ENCODE results near the gene OGFOD3. TPM values are rescaled to one million over a fixed set of nuclear protein-coding genes. Genes with fewer than 3 reads are reported as not detected.

OGFOD3 gene
- total and polyA plus RNA-seq, 3 experiments from 2014 or later: 27.9 to 29.9 (median 28.4) TPM

DNA sequence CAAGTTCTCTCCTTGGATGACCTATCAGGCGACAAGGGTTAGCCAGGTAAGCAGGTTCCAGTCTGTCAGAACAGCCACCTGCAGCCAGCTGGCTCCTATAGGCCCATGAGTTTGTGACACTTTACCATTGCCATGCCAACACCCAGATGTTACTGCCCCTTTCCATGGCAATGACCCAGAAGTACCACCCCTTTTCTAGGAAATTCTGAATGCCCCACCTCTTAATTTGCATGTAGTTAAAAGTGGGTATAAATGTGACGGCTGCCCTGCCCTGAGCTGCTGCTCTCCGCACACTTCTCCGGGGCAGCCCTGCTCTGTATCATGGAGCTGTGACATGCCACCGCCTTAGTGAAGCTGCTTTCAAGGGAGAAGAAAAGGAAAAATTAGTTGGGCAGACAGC lies 74.8 kb downstream of the OGFOD3 start:
- H3K27ac Mint-ChIP-seq: no peak overlapping the region
- Histone ChIP-seq H3K27ac (ENCODE audit: low read depth, low read length) (peak overlapping the region; percentile 1), H3K4me3 (ENCODE audit: low read length) (no peak overlapping the region), H3K36me3 (ENCODE audit: insufficient read depth, low read length) (no peaks in the 10 kb centered on the region), H3K27me3 (ENCODE audit: insufficient read depth, low read length, poor library complexity, severe bottlenecking) (no peaks in the 10 kb centered on the region), H3K4me1 (ENCODE audit: insufficient read depth, low read length) (peaks cover 4% of the 10 kb centered on the region), H3K9me3 (ENCODE audit: low read length) (no peaks in the 10 kb centered on the region)
- no peaks in the 10 kb centered on the region for H3K36me3 Mint-ChIP-seq
- H3K9me3 Mint-ChIP-seq: no peaks in the 10 kb centered on the region
- CTCF ChIA-PET: interaction anchor here (0.7 to 1.8 kb wide), 4 partner anchors 8 to 313 kb away, joined by 3 to 4 read pairs (median 3); no protein-coding TSS in a partner anchor
- H3K27me3 Mint-ChIP-seq: peaks cover 3 to 11% of the 10 kb centered on the region in 2 donors
- peaks cover 5 to 6% (median 6%) of the 10 kb centered on the region in 3 donors for H3K4me1 Mint-ChIP-seq
- POLR2A ChIA-PET: no interaction called here
- H3K4me3 Mint-ChIP-seq: no peak overlapping the region
- no peak for DNase-seq

DNA sequence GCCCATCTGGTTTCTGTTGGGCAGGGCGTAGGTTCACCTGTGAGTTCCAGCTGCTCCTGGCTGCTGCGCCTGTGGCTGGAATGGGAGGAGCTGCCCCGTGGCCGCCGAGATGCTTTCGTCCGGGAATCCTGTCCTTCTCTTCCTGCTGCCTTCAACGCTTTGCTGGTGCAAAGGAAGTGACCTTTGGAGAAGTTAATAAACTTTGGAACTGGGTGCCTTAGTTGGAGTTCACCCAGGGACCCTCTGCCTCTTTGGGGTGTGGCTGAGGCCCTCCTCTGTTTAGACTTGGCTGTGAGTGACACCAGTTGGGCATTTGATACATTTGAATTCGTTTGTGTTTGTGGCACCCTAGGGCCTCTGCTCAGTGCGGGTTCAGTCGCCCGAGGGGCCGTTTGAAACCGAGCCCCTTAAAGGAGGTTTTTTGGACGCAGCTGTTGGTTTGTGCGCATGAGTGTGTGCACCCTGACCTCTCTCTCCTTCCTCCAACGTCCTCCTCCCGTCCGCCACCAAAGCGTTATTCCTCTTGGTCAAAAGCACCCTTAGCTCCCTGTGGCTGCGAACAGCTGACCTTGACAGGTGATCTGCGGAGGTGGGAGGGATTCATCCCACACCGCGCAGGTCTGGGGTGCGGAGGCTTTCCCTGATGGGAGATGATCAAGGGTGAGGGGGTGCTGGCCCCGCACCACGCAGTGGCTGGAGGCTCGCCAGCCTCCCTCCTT lies 75.9 kb downstream of the OGFOD3 start:
- Mint-ChIP-seq H3K4me1 (peaks cover 5 to 6% (median 6%) of the 10 kb centered on the region in 3 donors), H3K9me3 (no peaks in the 10 kb centered on the region), H3K27me3 (peaks cover 3 to 6% of the 10 kb centered on the region in 2 donors), H3K27ac (no peak overlapping the region), H3K4me3 (no peak overlapping the region), H3K36me3 (no peaks in the 10 kb centered on the region)
- CTCF ChIA-PET: interaction anchor here (1.8 kb wide), 1 partner anchor 9 kb away, joined by 4 read pairs; no protein-coding TSS in a partner anchor
- Histone ChIP-seq H3K27ac (ENCODE audit: low read depth, low read length) (peak overlapping the region; percentile 1), H3K4me3 (ENCODE audit: low read length) (no peak overlapping the region), H3K36me3 (ENCODE audit: insufficient read depth, low read length) (no peaks in the 10 kb centered on the region), H3K27me3 (ENCODE audit: insufficient read depth, low read length, poor library complexity, severe bottlenecking) (no peaks in the 10 kb centered on the region), H3K9me3 (ENCODE audit: low read length) (no peaks in the 10 kb centered on the region), H3K4me1 (ENCODE audit: insufficient read depth, low read length) (peaks cover 4% of the 10 kb centered on the region)
- POLR2A ChIA-PET: interaction anchor here (0.6 kb wide), 1 partner anchor 236 kb away, joined by 3 read pairs; no protein-coding TSS in a partner anchor
- no peak for DNase-seq

DNA sequence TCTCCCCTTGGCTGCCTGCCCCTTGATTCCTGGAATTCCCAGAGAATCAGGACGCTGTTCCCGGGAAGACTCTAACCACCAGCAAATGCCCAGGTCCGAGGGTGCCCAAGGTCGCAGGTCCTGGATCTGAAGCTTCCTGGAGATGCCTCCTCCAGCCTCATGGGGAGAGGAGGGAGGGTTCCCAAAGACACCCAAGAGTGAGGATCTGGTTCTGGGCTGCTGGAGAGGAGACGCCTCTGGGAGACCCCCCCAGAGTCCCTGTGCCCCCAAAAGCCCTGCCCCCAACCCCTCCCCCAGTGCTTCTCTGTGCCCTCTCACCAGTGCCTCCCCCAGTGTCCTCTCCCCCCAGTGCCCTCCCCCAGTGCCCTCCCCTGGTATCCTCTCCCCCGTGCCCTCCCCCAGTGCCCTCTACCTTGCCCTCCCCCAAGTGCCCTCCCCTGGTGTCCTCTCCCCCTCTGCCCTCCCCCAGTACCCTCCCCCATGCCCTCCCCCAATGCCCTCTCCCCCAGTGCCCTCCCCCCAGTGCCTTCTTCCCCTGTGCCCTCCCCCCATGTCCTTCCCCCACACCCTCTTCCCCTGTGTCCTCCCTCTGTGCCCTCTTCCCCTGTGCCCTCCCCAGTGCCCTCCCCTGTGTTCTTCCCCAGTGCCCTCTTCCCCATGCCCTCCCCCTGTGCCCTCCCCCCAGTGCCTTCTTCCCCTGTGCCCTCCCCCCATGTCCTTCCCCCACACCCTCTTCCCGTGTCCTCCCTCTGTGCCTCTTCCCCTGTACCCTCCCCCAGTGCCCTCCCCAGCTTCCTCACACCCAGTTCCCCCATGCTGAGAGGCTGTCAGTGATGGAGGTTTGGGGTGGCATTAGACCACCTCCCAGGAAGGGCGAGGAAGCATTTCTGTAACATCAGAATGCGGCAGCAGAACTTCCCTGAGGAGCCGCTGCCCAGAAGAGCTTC lies 78.5 kb downstream of the OGFOD3 start:
- DNase-seq: no peak
- no peaks in the 10 kb centered on the region for H3K9me3 ChIP-seq (ENCODE audit: low read length)
- no peak overlapping the region for H3K4me3 ChIP-seq (ENCODE audit: low read length)
- Mint-ChIP-seq H3K4me3 (no peak overlapping the region), H3K36me3 (peaks cover 0 to 2% (median 0%) of the 10 kb centered on the region in 3 donors), H3K4me1 (peaks cover 8 to 13% (median 9%) of the 10 kb centered on the region in 3 donors), H3K27me3 (peaks cover 2 to 4% of the 10 kb centered on the region in 2 donors), H3K27ac (no peak overlapping the region), H3K9me3 (no peaks in the 10 kb centered on the region)
- no peaks in the 10 kb centered on the region for H3K36me3 ChIP-seq (ENCODE audit: insufficient read depth, low read length)
- peaks cover 7% of the 10 kb centered on the region for H3K4me1 ChIP-seq (ENCODE audit: insufficient read depth, low read length)
- ChIA-PET CTCF (no interaction called here), POLR2A (no interaction called here)
- H3K27ac ChIP-seq (ENCODE audit: low read depth, low read length): peak overlapping the region; percentile 63
- no peaks in the 10 kb centered on the region for H3K27me3 ChIP-seq (ENCODE audit: insufficient read depth, low read length, poor library complexity, severe bottlenecking)

Other genes with a start within 250 kb of the OGFOD3 start
- gene CCDC57, start 205.7 kb downstream of the OGFOD3 start, total RNA-seq: 10 to 100 TPM; 69.8 to 77.6 TPM
- 39.2 TPM for gene CCDC57, start 205.7 kb downstream of the OGFOD3 start, polyA plus RNA-seq
- gene SLC16A3, start 189.5 kb downstream of the OGFOD3 start, total RNA-seq: 10 to 100 TPM; 27.5 to 31.8 TPM
- 3.3 TPM for gene SLC16A3, start 189.5 kb downstream of the OGFOD3 start, polyA plus RNA-seq
- gene CSNK1D, start 144.9 kb downstream of the OGFOD3 start, total RNA-seq: 100 to 1,000 TPM; 129 to 141 TPM
- gene CSNK1D, start 144.9 kb downstream of the OGFOD3 start, polyA plus RNA-seq: 74.6 TPM
- gene CD7, start 101.0 kb downstream of the OGFOD3 start, total RNA-seq: 100 to 1,000 TPM; 186 to 190 TPM
- 193 TPM for gene CD7, start 101.0 kb downstream of the OGFOD3 start, polyA plus RNA-seq
- gene SECTM1, start 84.8 kb downstream of the OGFOD3 start, total RNA-seq: 1 to 10 TPM in 1 of 2 experiments, under 1 TPM in 1; 0.49 to 1.1 TPM
- gene SECTM1, start 84.8 kb downstream of the OGFOD3 start, polyA plus RNA-seq: 1.9 TPM
- not detected for gene TEX19, start 59.3 kb downstream of the OGFOD3 start, total RNA-seq
- gene TEX19, start 59.3 kb downstream of the OGFOD3 start, polyA plus RNA-seq: not detected
- not detected for gene UTS2R, start 46.8 kb downstream of the OGFOD3 start, total RNA-seq
- not detected for gene UTS2R, start 46.8 kb downstream of the OGFOD3 start, polyA plus RNA-seq
- gene HEXD, start 239 bp downstream of the OGFOD3 start, total RNA-seq: 10 to 100 TPM; 29.6 to 30.4 TPM
- gene HEXD, start 239 bp downstream of the OGFOD3 start, polyA plus RNA-seq: 10.6 TPM
- gene CYBC1, start 32.2 kb upstream of the OGFOD3 start, total RNA-seq: 100 to 1,000 TPM; 184 to 189 TPM
- gene CYBC1, start 32.2 kb upstream of the OGFOD3 start, polyA plus RNA-seq: 175 TPM
- 10 to 100 TPM; 62.2 to 63.0 TPM for gene NARF, start 40.2 kb upstream of the OGFOD3 start, total RNA-seq
- gene NARF, start 40.2 kb upstream of the OGFOD3 start, polyA plus RNA-seq: 95.3 TPM
- 10 to 100 TPM; 63.9 to 71.2 TPM for gene FOXK2, start 101.1 kb upstream of the OGFOD3 start, total RNA-seq
- 8.2 TPM for gene FOXK2, start 101.1 kb upstream of the OGFOD3 start, polyA plus RNA-seq
- 10 to 100 TPM; 49.1 to 50.1 TPM for gene WDR45B, start 229.9 kb upstream of the OGFOD3 start, total RNA-seq
- 41.9 TPM for gene WDR45B, start 229.9 kb upstream of the OGFOD3 start, polyA plus RNA-seq

Measured in CD8-positive, alpha-beta memory T cell (primary cell).